ENCODE data around the gene ADAMTSL4. TPM values are rescaled to one million over a fixed set of nuclear protein-coding genes. Genes with fewer than 3 reads are reported as not detected.

Gene ADAMTSL4
- total RNA-seq, 1 donor from 2014 or later: 12.5 TPM

- Mint-ChIP-seq H3K27ac (no peak overlapping the region), H3K9me3 (no peaks in the 10 kb centered on the region), H3K27me3 (no peaks in the 10 kb centered on the region), H3K36me3 (no peaks in the 10 kb centered on the region), H3K4me3 (no peak overlapping the region), H3K4me1 (ENCODE audit: unreplicated experiment) (peaks cover 30% of the 10 kb centered on the region)
- no peak for TF ChIP-seq CTCF (conservative IDR thresholded peaks at IDR 0.05)
- DNase-seq (ENCODE audit: extremely low spot score, unreplicated experiment): no peak
Measured at GRCh38 chr1:150558303-150558704, 9.1 kb downstream of the ADAMTSL4 start.

- Mint-ChIP-seq H3K9me3 (no peaks in the 10 kb centered on the region), H3K4me3 (no peak overlapping the region), H3K4me1 (ENCODE audit: unreplicated experiment) (peaks cover 37% of the 10 kb centered on the region), H3K36me3 (no peaks in the 10 kb centered on the region), H3K27me3 (no peaks in the 10 kb centered on the region), H3K27ac (no peak overlapping the region)
- DNase-seq (ENCODE audit: extremely low spot score, unreplicated experiment): no peak
- TF ChIP-seq CTCF (conservative IDR thresholded peaks at IDR 0.05): no peak
Measured at GRCh38 chr1:150558761-150559655, 9.8 kb downstream of the ADAMTSL4 start.

- no peak for DNase-seq (ENCODE audit: extremely low spot score, unreplicated experiment)
- H3K4me3 Mint-ChIP-seq: no peak overlapping the region
- peak overlapping the region; percentile 100 for H3K27ac Mint-ChIP-seq
- H3K27me3 Mint-ChIP-seq: no peaks in the 10 kb centered on the region
- no peak for TF ChIP-seq CTCF (conservative IDR thresholded peaks at IDR 0.05)
- no peaks in the 10 kb centered on the region for H3K9me3 Mint-ChIP-seq
- no peaks in the 10 kb centered on the region for H3K36me3 Mint-ChIP-seq
- peaks cover 39% of the 10 kb centered on the region for H3K4me1 Mint-ChIP-seq (ENCODE audit: unreplicated experiment)
Measured at GRCh38 chr1:150559656-150560010, 10.4 kb downstream of the ADAMTSL4 start.

- H3K9me3 Mint-ChIP-seq: no peaks in the 10 kb centered on the region
- peak overlapping the region; percentile 100 for H3K27ac Mint-ChIP-seq
- no peaks in the 10 kb centered on the region for H3K27me3 Mint-ChIP-seq
- no peak for DNase-seq (ENCODE audit: extremely low spot score, unreplicated experiment)
- peaks cover 43% of the 10 kb centered on the region for H3K4me1 Mint-ChIP-seq (ENCODE audit: unreplicated experiment)
- H3K4me3 Mint-ChIP-seq: peak overlapping the region; percentile 96
- peak; percentile 89 for TF ChIP-seq CTCF (conservative IDR thresholded peaks at IDR 0.05)
- H3K36me3 Mint-ChIP-seq: no peaks in the 10 kb centered on the region
Measured at GRCh38 chr1:150560011-150560438, 10.8 kb downstream of the ADAMTSL4 start.

GRCh38 chr1:150560576-150561253, 11.5 kb downstream of the ADAMTSL4 start:
- Mint-ChIP-seq H3K4me3 (peak overlapping the region; percentile 96), H3K4me1 (ENCODE audit: unreplicated experiment) (peaks cover 38% of the 10 kb centered on the region), H3K27ac (peak overlapping the region; percentile 100), H3K36me3 (no peaks in the 10 kb centered on the region), H3K9me3 (no peaks in the 10 kb centered on the region), H3K27me3 (no peaks in the 10 kb centered on the region)
- DNase-seq (ENCODE audit: extremely low spot score, unreplicated experiment): peak; percentile 93
- peak; percentile 89 for TF ChIP-seq CTCF (conservative IDR thresholded peaks at IDR 0.05)
